HG03039 (cell line): ENCODE results near the gene PLA2G3.
"Not testable (repeated sequence)": the region's sequence is repeated elsewhere in the genome, so short reads cannot be mapped to it uniquely, and the experiment has no call there.

Source experiments
- ATAC-seq: cut with Tn5 transposase; IDR thresholded peaks from one replicate; pipeline ENCODE4 v1.9.1; 2021; ENCODE audit warnings: mild to moderate bottlenecking, moderate library complexity; ENCODE audit not compliant: unreplicated experiment

Gene PLA2G3, protein sequence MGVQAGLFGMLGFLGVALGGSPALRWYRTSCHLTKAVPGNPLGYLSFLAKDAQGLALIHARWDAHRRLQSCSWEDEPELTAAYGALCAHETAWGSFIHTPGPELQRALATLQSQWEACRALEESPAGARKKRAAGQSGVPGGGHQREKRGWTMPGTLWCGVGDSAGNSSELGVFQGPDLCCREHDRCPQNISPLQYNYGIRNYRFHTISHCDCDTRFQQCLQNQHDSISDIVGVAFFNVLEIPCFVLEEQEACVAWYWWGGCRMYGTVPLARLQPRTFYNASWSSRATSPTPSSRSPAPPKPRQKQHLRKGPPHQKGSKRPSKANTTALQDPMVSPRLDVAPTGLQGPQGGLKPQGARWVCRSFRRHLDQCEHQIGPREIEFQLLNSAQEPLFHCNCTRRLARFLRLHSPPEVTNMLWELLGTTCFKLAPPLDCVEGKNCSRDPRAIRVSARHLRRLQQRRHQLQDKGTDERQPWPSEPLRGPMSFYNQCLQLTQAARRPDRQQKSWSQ

DNA sequence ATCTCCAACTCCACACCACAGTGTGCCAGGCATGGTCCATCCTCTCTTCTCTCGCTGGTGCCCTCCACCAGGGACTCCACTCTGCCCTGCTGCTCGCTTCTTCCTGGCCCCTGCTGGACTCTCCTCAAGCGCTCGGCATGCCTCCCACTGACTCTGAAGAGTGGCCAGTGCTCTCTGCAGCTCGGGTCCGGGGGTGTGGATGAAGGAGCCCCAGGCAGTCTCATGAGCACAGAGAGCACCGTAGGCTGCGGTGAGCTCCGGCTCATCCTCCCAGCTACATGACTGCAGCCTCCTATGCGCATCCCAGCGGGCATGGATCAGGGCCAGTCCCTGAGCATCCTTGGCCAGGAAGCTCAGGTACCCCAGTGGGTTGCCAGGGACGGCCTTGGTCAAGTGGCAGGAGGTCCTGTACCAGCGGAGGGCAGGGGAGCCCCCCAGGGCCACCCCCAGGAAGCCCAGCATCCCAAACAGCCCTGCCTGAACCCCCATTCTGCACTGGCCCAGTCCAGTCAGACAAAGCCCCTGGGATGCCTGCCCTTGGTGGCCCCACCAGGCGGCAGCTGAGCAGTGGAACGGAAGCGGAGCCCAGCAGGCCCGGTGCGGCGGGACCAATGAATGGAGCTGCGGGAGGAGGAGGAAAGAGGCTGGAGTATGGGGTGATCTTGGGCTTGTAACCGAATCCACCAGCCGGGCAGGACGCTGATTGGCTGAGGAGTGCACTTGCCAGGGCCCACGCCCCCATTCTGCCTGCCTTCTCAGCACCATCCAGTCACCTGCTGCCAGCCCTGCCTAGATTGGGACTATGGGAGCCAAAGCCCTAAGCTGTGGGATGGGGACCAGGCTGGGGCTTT lies at the start of gene PLA2G3:
Gene PLA2G3 (minus strand): TSS at position 643 of the 851 bp plus-strand sequence. CDS start 154 bp downstream, at position 489.
- no peak for ATAC-seq

DNA sequence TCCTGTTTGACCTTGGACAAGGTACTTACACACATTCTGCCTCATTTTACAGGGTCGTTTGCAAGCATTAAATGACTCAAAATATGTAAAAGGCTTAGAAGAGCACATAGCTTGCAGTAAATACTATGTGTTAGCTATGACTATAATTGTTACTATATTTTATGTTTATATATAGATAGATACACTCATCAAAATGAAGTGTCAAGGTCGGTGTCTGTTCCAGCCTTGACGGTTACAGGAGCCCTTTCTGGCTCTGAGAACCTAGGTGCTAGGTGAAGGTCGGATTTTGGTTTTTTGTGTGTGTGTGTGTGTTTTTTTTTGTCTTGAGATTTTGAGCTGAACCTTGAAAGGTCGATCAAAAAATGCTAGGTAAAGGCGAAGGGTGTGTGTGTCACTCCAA lies 47.3 kb upstream of the PLA2G3 start:
- ATAC-seq = no peak

DNA sequence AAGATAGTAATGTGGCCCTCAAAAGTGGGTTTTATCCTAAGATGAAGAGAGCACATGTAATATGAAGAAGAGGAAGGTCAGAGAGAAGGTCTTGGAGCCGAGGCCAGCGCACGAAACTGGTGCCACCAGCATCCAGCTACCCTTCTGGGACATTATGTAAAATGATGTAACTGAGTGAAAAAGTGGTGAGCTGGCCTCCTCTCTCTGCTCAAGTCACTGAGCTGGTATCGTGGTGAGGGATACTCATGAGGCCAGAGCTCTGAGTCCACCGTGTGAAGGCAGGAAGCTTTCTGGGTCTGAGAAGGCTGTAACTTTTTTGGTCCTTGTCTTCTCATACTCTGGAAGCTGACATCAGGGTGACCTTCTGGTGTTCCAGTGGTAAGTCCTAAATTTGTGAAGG lies 44.7 kb upstream of the PLA2G3 start:
- ATAC-seq = no peak

DNA sequence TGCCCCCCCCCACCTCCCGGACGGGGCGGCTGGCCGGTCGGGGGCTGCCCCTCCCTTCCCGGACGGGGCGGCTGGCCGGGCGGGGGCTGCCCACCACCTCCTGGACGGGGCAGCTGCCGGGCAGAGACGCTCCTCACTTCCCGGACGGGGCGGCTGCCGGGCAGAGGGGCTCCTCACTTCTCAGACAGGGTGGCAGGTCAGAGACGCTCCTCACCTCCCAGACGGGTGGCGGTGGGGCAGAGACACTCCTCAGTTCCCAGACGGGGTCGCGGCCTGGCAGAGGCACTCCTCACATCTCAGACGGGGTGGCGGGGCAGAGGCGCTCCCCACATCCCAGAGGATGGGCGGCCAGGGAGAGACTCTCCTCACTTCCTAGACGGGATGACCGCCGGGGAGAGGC lies 43.7 kb upstream of the PLA2G3 start:
- no peak for ATAC-seq

- ATAC-seq = no peak
Observed at GRCh38 chr22:31179345-31179744, 39.0 kb upstream of the PLA2G3 start.

GRCh38 chr22:31178859-31179258 lies 38.6 kb upstream of the PLA2G3 start:
- ATAC-seq = no peak

- ATAC-seq = no peak
Observed at GRCh38 chr22:31177420-31178162, 37.3 kb upstream of the PLA2G3 start.

DNA sequence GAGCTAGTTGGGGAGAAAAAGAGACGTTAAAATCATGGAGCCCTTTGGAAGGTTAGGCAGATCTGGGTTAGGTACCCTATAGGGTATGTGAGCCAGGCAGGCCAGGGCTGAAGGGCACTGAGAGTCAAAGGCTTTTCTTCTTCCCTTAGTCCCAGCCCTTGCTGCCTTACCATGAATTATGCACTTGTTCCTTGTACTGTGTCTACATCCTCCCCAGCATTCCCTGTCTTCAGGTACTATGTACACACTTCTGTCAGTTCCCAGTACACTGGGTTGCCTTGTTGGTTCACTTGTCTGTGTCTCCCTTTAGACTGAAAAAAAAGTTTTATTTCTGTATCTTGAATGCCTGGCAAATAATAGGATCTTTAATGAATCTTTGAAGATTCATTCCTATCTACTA lies 36.6 kb upstream of the PLA2G3 start:
- ATAC-seq = no peak

- no peak for ATAC-seq
Observed at GRCh38 chr22:31173386-31174145, 33.3 kb upstream of the PLA2G3 start.

DNA sequence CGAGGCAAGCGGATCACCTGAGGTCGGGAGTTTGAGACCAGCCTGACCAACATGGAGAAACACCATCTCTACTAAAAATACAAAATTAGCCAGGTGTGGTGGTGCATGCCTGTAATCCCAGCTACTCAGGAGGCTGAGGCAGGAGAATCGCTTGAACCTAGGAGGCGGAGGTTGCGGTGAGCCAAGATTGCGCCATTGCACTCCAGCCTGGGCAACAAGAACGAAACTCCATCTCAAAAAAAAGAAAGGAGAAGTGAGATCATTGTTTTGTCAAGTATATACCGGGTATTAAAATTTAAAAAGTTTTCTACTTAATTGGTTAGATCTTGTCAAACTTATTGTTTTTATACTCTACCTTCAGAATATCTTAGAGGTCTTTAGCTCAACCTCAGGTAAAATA lies 31.4 kb upstream of the PLA2G3 start:
- not testable (repeated sequence) for ATAC-seq

DNA sequence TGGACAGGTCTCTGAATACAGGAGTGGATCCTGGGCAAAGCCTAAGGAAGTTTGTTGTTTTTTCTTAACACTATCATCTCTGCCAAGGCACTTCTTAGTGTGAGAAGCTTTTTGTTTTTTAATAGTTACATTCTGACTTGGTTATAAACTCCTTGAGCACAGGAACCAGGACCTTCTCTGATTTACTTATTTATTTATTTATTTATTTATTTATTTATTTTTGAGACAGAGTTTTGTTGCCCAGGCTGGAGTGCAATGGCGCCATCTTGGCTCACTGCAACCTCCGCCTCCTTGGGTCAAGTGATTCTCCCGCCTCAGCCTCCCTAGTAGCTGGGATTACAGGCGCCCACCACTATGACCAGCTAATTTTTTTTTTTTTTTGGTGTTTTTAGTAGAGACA lies 30.7 kb upstream of the PLA2G3 start:
- ATAC-seq = no peak

- no peak for ATAC-seq
Observed at GRCh38 chr22:31162015-31162765, 21.9 kb upstream of the PLA2G3 start.

DNA sequence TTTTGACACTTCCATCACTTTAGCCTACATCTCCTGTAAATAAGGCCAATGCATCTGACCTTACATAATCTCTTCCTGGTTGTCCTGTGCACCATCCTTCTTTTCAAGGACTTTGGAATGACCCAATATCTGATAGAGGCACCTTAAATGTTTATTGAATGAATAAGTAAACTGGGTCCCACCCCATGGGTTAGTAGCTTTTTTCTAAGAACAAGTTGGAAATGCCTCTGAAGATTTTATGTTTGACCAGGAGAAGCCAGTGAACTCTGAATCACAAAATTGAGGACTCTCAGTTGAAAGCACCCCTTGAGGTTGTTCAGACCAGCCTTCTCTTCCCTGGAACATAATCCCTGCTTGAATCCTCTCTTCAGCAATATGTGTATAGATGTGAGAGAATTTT lies 21.1 kb upstream of the PLA2G3 start:
- no peak for ATAC-seq

- no peak for ATAC-seq
Observed at GRCh38 chr22:31160328-31160978, 20.1 kb upstream of the PLA2G3 start.

- no peak for ATAC-seq
Observed at GRCh38 chr22:31155422-31155821, 15.1 kb upstream of the PLA2G3 start.

DNA sequence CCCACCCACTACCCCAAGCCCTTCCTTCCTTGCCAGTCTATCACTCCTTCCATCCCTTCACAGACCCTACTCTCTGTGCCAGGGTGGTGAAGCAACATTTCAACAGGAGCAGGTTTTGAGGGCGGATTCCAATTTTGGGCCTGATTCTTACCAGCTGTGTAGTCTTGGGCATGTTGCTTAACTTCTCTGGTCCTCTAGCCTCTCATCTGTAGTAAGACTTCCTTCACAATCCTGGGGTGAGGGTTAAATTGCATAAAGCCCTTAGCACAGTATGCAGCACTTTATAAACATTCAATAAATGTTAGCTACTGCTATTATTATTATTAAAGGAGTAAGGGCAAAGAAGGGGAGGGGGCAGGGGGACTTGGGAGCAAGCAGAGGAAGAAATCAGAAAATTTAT lies 14.7 kb upstream of the PLA2G3 start:
- no peak for ATAC-seq

DNA sequence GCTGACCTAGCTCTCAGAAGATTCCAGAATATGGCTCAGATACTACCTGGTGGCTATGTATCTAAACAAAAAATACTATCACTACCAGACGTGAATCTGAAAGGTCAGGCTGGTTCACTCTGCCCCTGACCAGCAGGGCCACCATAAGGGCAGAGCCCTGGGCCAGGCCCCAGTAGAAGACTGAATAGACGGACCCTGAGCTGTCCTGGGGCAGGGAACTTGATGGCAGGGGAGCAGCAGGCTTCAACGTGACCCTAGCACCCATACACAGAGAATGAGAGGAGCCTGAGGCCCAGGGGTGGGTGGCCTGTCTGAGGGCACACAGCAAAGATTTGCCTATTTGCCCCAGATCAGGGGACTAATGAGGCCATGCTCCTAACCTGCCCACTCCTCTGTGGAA lies 13.0 kb upstream of the PLA2G3 start:
- ATAC-seq = no peak

- ATAC-seq = no peak
Observed at GRCh38 chr22:31151872-31152271, 11.6 kb upstream of the PLA2G3 start.

DNA sequence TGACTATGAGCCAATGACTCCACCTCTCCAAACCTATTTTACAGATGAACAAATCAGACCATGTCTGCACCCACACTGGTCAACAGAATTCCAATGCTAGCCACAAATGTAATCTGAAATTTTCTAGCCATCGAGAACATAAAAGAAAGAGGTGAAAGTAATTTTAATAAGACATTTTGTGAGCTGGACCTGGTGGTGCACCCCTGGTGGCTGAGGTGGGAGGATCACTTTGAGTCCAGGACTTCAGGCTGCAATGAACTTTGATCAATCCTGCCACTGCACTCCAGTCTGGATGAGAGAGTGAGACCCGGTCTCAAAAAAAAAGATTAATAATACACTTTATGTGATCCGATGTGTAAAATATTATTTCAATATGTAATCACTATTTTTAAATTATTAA lies 10.3 kb upstream of the PLA2G3 start:
- ATAC-seq = no peak
